Stimulated activated CD4-positive, alpha-beta T cell treated with anti-CD3 and anti-CD28 coated beads, Interleukin-1b, Interleukin-23, amount 100 ng/mL, for 1 hour (primary cell): Measurements from ENCODE around the gene FCRL6.

ENCODE experiments used
- DNase-seq, 2 donors: peaks; one replicate each; pipeline ENCODE4 v3.0.0-alpha.2; 2020; ENCODE audit warnings: low read depth in 2 of 2

FCRL6 gene

GRCh38 chr1:159835356-159835755, 33.2 kb downstream of the FCRL6 start:
- no peak for DNase-seq

GRCh38 chr1:159835862-159836525, 33.8 kb downstream of the FCRL6 start:
- no peak for DNase-seq

- DNase-seq = no peak
Observed at GRCh38 chr1:159838715-159839114, 36.6 kb downstream of the FCRL6 start.

- no peak for DNase-seq
Observed at GRCh38 chr1:159839116-159839849, 37.1 kb downstream of the FCRL6 start.

- no peak for DNase-seq
Observed at GRCh38 chr1:159841749-159842148, 39.6 kb downstream of the FCRL6 start.

- DNase-seq = no peak
Observed at GRCh38 chr1:159843459-159843858, 41.3 kb downstream of the FCRL6 start.

- no peak for DNase-seq
Observed at GRCh38 chr1:159845751-159846629, 43.8 kb downstream of the FCRL6 start.

GRCh38 chr1:159847231-159847630, 45.1 kb downstream of the FCRL6 start:
- no peak for DNase-seq

GRCh38 chr1:159848326-159848725, 46.2 kb downstream of the FCRL6 start:
- DNase-seq = no peak

GRCh38 chr1:159849626-159850366, 47.6 kb downstream of the FCRL6 start:
- DNase-seq = no peak

GRCh38 chr1:159851407-159851806, 49.2 kb downstream of the FCRL6 start:
- DNase-seq = no peak

GRCh38 chr1:159853417-159854115, 51.4 kb downstream of the FCRL6 start:
- no peak for DNase-seq

- no peak for DNase-seq
Observed at GRCh38 chr1:159854116-159854692, 52.0 kb downstream of the FCRL6 start.

GRCh38 chr1:159854693-159855192, 52.6 kb downstream of the FCRL6 start:
- peak; percentile 23 to 45 for DNase-seq

GRCh38 chr1:159855709-159856108, 53.5 kb downstream of the FCRL6 start:
- no peak for DNase-seq

GRCh38 chr1:159856576-159856975, 54.4 kb downstream of the FCRL6 start:
- DNase-seq = no peak

GRCh38 chr1:159857889-159858288, 55.7 kb downstream of the FCRL6 start:
- DNase-seq = no peak

GRCh38 chr1:159859767-159860322, 57.7 kb downstream of the FCRL6 start:
- DNase-seq = no peak

- DNase-seq = no peak
Observed at GRCh38 chr1:159860456-159860855, 58.3 kb downstream of the FCRL6 start.

GRCh38 chr1:159861218-159861617, 59.1 kb downstream of the FCRL6 start:
- no peak for DNase-seq
